ENCODE data around the gene WDR4. TPM values are rescaled to one million over a fixed set of nuclear protein-coding genes. Genes with fewer than 3 reads are reported as not detected.

Gene WDR4
- total and polyA plus RNA-seq, 10 of the 15 experiments (the other 5 are each of a cell fraction or from before 2014, with no cell fraction given), result 2.1 to 45.3 (median 18.7) TPM

DNA sequence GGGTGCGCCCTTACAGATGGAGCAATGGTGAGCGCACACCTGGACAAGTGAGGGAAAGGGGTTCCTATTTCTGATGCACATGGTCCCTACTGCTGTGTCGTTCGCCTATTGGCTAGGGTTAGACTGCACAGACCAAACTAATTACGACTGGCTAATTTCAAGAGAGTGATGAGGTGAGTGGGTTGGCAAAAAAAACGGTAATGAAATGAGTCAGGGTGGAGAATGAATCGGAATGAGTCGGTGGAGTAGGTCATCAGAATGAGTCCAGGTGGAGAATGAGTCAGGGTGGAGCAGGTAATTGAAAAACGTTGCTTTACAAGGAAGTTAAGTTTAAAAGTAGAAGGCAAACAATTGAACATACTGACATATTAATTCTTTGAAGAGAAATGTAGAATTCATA, 79.8 kb downstream of the WDR4 start (continued):
- TF ChIP-seq, protein P1, sequence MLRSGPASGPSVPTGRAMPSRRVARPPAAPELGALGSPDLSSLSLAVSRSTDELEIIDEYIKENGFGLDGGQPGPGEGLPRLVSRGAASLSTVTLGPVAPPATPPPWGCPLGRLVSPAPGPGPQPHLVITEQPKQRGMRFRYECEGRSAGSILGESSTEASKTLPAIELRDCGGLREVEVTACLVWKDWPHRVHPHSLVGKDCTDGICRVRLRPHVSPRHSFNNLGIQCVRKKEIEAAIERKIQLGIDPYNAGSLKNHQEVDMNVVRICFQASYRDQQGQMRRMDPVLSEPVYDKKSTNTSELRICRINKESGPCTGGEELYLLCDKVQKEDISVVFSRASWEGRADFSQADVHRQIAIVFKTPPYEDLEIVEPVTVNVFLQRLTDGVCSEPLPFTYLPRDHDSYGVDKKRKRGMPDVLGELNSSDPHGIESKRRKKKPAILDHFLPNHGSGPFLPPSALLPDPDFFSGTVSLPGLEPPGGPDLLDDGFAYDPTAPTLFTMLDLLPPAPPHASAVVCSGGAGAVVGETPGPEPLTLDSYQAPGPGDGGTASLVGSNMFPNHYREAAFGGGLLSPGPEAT (IDR thresholded peaks at IDR 0.05; ENCODE audit: low read depth), result no peak
- no peak for TF ChIP-seq TAF1 (IDR thresholded peaks at IDR 0.05; ENCODE audit: borderline replicate concordance, low read depth, low read length)
- no peak for TF ChIP-seq GATAD2B (conservative IDR thresholded peaks at IDR 0.05; ENCODE audit: low read depth)
- peak; percentile 80 for TF ChIP-seq BCL11A (IDR thresholded peaks at IDR 0.05; ENCODE audit: low read depth, low read length)
- TF ChIP-seq IKZF1 (conservative IDR thresholded peaks at IDR 0.05), result no peak
- peak; percentile 69 for TF ChIP-seq RUNX3 (IDR thresholded peaks at IDR 0.05; ENCODE audit: low read length)
- peak; percentile 47; the same call in 1 of the 2 replicates for TF ChIP-seq DPF2 (IDR thresholded peaks at IDR 0.05)
- no peak for TF ChIP-seq KAT2A (conservative IDR thresholded peaks at IDR 0.05; ENCODE audit: control insufficient read depth, low read depth, low read length)
- TF ChIP-seq CREM (IDR thresholded peaks at IDR 0.05; ENCODE audit: low read depth), result peak; percentile 66; the same call in 1 of the 2 replicates
- TF ChIP-seq SMC3 (IDR thresholded peaks at IDR 0.05; ENCODE audit: borderline replicate concordance, low read length), result no peak
- no peak for TF ChIP-seq FOXK2 (IDR thresholded peaks at IDR 0.05)
- TF ChIP-seq, protein P2, sequence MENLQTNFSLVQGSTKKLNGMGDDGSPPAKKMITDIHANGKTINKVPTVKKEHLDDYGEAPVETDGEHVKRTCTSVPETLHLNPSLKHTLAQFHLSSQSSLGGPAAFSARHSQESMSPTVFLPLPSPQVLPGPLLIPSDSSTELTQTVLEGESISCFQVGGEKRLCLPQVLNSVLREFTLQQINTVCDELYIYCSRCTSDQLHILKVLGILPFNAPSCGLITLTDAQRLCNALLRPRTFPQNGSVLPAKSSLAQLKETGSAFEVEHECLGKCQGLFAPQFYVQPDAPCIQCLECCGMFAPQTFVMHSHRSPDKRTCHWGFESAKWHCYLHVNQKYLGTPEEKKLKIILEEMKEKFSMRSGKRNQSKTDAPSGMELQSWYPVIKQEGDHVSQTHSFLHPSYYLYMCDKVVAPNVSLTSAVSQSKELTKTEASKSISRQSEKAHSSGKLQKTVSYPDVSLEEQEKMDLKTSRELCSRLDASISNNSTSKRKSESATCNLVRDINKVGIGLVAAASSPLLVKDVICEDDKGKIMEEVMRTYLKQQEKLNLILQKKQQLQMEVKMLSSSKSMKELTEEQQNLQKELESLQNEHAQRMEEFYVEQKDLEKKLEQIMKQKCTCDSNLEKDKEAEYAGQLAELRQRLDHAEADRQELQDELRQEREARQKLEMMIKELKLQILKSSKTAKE (IDR thresholded peaks at IDR 0.05; ENCODE audit: low read depth, poor library complexity, severe bottlenecking), result no peak
- TF ChIP-seq, protein P3, sequence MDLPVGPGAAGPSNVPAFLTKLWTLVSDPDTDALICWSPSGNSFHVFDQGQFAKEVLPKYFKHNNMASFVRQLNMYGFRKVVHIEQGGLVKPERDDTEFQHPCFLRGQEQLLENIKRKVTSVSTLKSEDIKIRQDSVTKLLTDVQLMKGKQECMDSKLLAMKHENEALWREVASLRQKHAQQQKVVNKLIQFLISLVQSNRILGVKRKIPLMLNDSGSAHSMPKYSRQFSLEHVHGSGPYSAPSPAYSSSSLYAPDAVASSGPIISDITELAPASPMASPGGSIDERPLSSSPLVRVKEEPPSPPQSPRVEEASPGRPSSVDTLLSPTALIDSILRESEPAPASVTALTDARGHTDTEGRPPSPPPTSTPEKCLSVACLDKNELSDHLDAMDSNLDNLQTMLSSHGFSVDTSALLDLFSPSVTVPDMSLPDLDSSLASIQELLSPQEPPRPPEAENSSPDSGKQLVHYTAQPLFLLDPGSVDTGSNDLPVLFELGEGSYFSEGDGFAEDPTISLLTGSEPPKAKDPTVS (IDR thresholded peaks at IDR 0.05; ENCODE audit: low read depth, low read length), result no peak
- TF ChIP-seq CHD4 (IDR thresholded peaks at IDR 0.05), result no peak
- TF ChIP-seq KLF5 (IDR thresholded peaks at IDR 0.05; ENCODE audit: partially characterized antibody), result no peak
- TF ChIP-seq CREB1 (IDR thresholded peaks at IDR 0.05; ENCODE audit: low read depth), result peak; percentile 62
- TF ChIP-seq ASH2L (IDR thresholded peaks at IDR 0.05; ENCODE audit: borderline replicate concordance, low read depth), result no peak
- TF ChIP-seq, protein P4, sequence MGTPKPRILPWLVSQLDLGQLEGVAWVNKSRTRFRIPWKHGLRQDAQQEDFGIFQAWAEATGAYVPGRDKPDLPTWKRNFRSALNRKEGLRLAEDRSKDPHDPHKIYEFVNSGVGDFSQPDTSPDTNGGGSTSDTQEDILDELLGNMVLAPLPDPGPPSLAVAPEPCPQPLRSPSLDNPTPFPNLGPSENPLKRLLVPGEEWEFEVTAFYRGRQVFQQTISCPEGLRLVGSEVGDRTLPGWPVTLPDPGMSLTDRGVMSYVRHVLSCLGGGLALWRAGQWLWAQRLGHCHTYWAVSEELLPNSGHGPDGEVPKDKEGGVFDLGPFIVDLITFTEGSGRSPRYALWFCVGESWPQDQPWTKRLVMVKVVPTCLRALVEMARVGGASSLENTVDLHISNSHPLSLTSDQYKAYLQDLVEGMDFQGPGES (IDR thresholded peaks at IDR 0.05), result no peak
- TF ChIP-seq POU2F2 (IDR thresholded peaks at IDR 0.05; ENCODE audit: borderline replicate concordance, low read depth, low read length), result peak; percentile 26; the same call in 1 of the 3 replicates
- TF ChIP-seq IRF4 (IDR thresholded peaks at IDR 0.05; ENCODE audit: low read depth, low read length), result peak; percentile 94
- TF ChIP-seq, protein P5, sequence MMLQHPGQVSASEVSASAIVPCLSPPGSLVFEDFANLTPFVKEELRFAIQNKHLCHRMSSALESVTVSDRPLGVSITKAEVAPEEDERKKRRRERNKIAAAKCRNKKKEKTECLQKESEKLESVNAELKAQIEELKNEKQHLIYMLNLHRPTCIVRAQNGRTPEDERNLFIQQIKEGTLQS (IDR thresholded peaks at IDR 0.05; ENCODE audit: borderline replicate concordance, extremely low read depth, low read depth, low read length), result no peak
- TF ChIP-seq HDAC2 (IDR thresholded peaks at IDR 0.05), result no peak
- peak; percentile 29; the same call in 1 of the 2 replicates for TF ChIP-seq EED (IDR thresholded peaks at IDR 0.05; ENCODE audit: low read depth)
- TF ChIP-seq NFIC (IDR thresholded peaks at IDR 0.05; ENCODE audit: low read depth, low read length), result peak; percentile 30; the same call in 1 of the 2 replicates
- TF ChIP-seq EP300 (IDR thresholded peaks at IDR 0.05; ENCODE audit: borderline replicate concordance in 1 of 2, control insufficient read depth in 1 of 2, low read depth in 2 of 2, low read length in 2 of 2), result 0 out of 4 replicates have a peak, but pooled peaks of 1 of the 2 experiments have one; percentile 20
- TF ChIP-seq MXI1 (IDR thresholded peaks at IDR 0.05; ENCODE audit: low read depth, low read length), result no peak
- peak; percentile 96 for TF ChIP-seq JUNB (IDR thresholded peaks at IDR 0.05)
